ENCODE results near the gene TBC1D1.

Gene TBC1D1

DNA sequence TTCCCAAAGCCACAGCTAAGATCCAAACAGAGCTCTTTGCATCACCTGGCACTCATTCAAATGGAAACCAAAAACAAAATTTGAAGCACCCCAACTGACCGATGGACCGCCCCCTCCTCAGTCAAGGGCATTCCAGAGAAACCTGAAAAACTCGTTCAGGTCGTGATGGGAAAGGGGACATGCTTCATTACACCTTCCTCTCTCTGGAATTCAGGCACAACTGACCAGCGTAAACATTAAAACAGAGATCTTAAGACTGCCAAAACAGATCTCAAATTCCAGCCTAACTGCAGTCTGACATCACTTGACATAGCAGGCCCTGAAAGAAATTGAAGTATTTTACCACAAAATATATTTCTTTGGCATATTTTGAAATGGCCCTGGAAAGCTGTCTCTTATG, 97.8 kb downstream of the TBC1D1 start:
- H2AFZ ChIP-seq, result no peak overlapping the region
- H3K9ac ChIP-seq, result no peak overlapping the region
- H3K36me3 ChIP-seq (ENCODE audit: control insufficient read depth, insufficient read depth, low read length), result no peaks in the 10 kb centered on the region
- H3K4me1 ChIP-seq, result peaks cover 53% of the 10 kb centered on the region
- H3K27me3 ChIP-seq (ENCODE audit: control insufficient read depth, insufficient read depth, low read length), result no peaks in the 10 kb centered on the region
- no peaks in the 10 kb centered on the region for H3K9me3 ChIP-seq (ENCODE audit: control insufficient read depth, low read length)
- peak overlapping the region; percentile 96 for H3K27ac ChIP-seq
- H3K79me2 ChIP-seq, result peaks cover 24% of the 10 kb centered on the region
- H3K4me2 ChIP-seq (ENCODE audit: low read length), result peak overlapping the region; percentile 42
- TF ChIP-seq, protein P1, sequence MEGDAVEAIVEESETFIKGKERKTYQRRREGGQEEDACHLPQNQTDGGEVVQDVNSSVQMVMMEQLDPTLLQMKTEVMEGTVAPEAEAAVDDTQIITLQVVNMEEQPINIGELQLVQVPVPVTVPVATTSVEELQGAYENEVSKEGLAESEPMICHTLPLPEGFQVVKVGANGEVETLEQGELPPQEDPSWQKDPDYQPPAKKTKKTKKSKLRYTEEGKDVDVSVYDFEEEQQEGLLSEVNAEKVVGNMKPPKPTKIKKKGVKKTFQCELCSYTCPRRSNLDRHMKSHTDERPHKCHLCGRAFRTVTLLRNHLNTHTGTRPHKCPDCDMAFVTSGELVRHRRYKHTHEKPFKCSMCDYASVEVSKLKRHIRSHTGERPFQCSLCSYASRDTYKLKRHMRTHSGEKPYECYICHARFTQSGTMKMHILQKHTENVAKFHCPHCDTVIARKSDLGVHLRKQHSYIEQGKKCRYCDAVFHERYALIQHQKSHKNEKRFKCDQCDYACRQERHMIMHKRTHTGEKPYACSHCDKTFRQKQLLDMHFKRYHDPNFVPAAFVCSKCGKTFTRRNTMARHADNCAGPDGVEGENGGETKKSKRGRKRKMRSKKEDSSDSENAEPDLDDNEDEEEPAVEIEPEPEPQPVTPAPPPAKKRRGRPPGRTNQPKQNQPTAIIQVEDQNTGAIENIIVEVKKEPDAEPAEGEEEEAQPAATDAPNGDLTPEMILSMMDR (IDR thresholded peaks at IDR 0.05), result no peak
- peak overlapping the region; percentile 25 for H3K4me3 ChIP-seq (ENCODE audit: low read depth, low read length)

DNA sequence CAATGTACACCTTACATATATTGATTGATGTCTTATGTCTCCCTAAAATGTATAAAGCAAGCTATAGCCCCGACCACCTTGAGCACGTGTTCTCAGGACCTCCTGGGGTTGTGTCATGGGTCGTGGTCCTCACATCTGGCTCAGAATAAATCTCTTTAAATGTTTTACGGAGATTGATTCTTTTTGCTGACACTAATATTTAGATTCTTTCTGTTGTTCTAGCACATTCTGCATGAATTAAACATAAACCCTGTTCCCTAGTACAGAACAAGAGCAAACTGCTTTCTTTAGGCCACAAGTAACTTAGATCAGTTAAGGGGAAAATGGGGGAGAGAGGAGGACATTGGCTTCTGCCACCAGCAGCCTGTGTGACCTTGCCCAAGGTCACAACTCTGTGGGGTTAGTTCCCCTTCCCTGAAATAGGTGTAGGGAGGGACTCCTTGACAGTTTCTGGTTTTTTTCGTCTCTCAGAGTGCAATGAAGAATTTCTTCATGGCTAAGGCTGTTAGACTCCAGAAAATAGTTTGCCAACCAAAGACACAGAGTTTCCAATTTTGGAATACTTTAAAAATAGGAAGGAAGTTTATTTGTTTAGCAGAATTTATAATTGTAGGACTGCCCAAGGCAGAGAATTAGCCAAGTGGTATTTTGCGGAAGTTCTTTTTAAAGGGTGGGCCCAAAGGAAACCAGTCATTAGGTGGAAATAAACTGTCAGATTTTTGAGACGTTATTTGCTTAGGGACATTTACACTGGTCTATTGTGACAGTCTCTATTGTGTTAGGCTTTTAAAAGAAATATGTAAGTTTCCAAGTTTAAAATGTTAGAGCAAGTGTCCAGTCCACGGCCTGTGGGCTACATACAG, 98.7 kb downstream of the TBC1D1 start:
- no peak overlapping the region for H3K9ac ChIP-seq
- no peak overlapping the region for H2AFZ ChIP-seq
- H3K4me2 ChIP-seq (ENCODE audit: low read length), result peak overlapping the region; percentile 42
- TF ChIP-seq, protein P1 (IDR thresholded peaks at IDR 0.05), result no peak
- no peaks in the 10 kb centered on the region for H3K27me3 ChIP-seq (ENCODE audit: control insufficient read depth, insufficient read depth, low read length)
- H3K4me3 ChIP-seq (ENCODE audit: low read depth, low read length), result peak overlapping the region; percentile 25
- H3K36me3 ChIP-seq (ENCODE audit: control insufficient read depth, insufficient read depth, low read length), result no peaks in the 10 kb centered on the region
- peaks cover 59% of the 10 kb centered on the region for H3K4me1 ChIP-seq
- no peaks in the 10 kb centered on the region for H3K9me3 ChIP-seq (ENCODE audit: control insufficient read depth, low read length)
- peak overlapping the region; percentile 96 for H3K27ac ChIP-seq
- H3K79me2 ChIP-seq, result peaks cover 19% of the 10 kb centered on the region

DNA sequence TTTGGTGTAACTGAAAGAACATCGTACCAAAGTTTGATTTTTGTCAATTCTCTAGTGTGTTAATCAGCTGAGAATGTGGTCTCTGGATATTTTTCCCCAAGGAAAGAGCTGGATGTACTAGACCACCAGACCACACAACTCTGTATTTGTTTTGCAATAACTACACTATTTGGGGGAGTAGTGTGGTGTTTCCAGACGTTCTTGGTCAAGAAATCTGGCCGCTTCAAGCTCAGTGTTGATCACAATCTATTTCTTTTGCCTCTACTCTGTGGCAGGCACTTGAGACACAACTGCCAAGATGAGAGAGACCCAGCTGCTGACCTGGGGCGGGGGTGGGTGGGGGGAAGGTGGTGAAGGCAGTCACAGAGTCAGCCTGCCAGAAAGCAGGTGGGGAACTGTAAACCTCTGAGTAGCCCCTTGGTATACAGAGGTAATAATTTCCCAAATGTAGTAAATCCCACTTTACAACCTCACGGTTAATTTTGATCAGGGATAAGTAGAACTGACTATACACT, 99.9 kb downstream of the TBC1D1 start:
- Histone ChIP-seq H3K27ac (peak overlapping the region; percentile 96), H3K9me3 (ENCODE audit: control insufficient read depth, low read length) (no peaks in the 10 kb centered on the region)

DNA sequence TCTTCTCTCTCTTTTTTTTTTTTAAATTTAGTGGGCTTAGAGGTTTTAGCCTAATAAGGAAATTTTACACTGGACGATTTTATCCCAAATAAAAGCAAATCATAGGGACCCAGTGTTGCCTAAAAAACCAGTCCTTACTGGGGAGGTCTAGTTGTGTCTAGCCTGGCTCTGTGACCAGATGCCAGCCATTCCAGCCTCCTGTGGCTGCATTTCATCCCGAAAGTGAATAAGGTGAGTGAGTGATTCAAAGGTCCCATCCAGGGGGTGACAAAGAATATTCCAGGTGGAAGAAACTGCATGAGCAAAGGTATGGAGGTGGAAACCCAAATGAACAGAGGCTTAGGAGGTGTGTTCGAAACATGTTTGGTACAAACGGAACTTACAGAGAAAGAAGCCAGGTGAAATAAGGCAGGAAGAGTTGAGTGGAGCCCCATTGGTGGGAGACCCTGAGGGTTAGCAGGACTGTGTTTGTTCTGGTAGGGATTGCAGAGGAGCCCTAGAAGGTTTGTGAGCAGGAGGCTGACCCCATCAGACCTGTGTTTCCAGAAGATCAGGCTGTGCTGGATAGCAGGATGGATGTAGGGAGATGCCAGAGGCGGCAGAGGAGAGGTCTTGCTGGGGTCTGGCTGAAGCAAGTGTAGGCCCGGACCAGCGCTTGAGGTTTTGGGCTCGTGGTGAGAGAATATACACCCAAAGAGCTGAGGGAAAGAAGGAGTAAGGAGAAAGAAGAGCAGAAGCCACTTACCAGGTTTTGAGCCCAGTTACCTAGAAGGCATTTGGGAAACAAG, 100.9 kb downstream of the TBC1D1 start:
- Histone ChIP-seq H3K79me2 (peaks cover 23% of the 10 kb centered on the region), H3K4me1 (peaks cover 67% of the 10 kb centered on the region), H3K9ac (no peak overlapping the region), H3K4me3 (ENCODE audit: low read depth, low read length) (no peak overlapping the region), H3K4me2 (ENCODE audit: low read length) (no peak overlapping the region), H3K27me3 (ENCODE audit: control insufficient read depth, insufficient read depth, low read length) (no peaks in the 10 kb centered on the region), H3K36me3 (ENCODE audit: control insufficient read depth, insufficient read depth, low read length) (no peaks in the 10 kb centered on the region), H3K27ac (peak overlapping the region; percentile 96), H2AFZ (no peak overlapping the region), H3K9me3 (ENCODE audit: control insufficient read depth, low read length) (no peaks in the 10 kb centered on the region)
- TF ChIP-seq, protein P1 (IDR thresholded peaks at IDR 0.05), result no peak

More for the DNA sequence above, 99.9 kb downstream of the TBC1D1 start:
- Histone ChIP-seq H3K4me2 (ENCODE audit: low read length) (peak overlapping the region; percentile 29), H3K9ac (no peak overlapping the region), H3K79me2 (peaks cover 19% of the 10 kb centered on the region), H2AFZ (no peak overlapping the region), H3K4me3 (ENCODE audit: low read depth, low read length) (no peak overlapping the region), H3K36me3 (ENCODE audit: control insufficient read depth, insufficient read depth, low read length) (no peaks in the 10 kb centered on the region), H3K27me3 (ENCODE audit: control insufficient read depth, insufficient read depth, low read length) (no peaks in the 10 kb centered on the region), H3K4me1 (peaks cover 68% of the 10 kb centered on the region)
- TF ChIP-seq, protein P1 (IDR thresholded peaks at IDR 0.05), result no peak

Measured in parathyroid adenoma (tissue), 2 donors.